MM.1S (cell line): ENCODE results near the gene ZNF101.

Source experiments
- CTCF ChIP-seq: fragments of 300-600 bp; sonication (generic); IDR thresholded peaks from 2 replicates; pipeline ENCODE4 v1.5.1; 2016; ENCODE audit warnings: antibody characterized with exemption, low read length, mixed read lengths
- EZH2 ChIP-seq: fragments of 300-600 bp; sonication (generic); optimal IDR thresholded peaks from 2 replicates; pipeline ENCODE3; 2017; ENCODE audit warnings: low read depth, mild to moderate bottlenecking, antibody characterized with exemption, low read length, mixed read lengths

- TF ChIP-seq CTCF (no peak), EZH2 (no peak)
Observed at GRCh38 chr19:19670070-19670551, 1.5 kb downstream of the ZNF101 start.
